GM23248 (cell line): ENCODE data around the gene BIRC7. TPM values are rescaled to one million over a fixed set of nuclear protein-coding genes. Genes with fewer than 3 reads are reported as not detected.
"Not testable (repeated sequence)": the region's sequence is repeated elsewhere in the genome, so short reads cannot be mapped to it uniquely, and the experiment has no call there.

Experiments
- DNase-seq: peaks from one replicate; pipeline ENCODE4 v3.0.0-alpha.2; 2015
- H2AFZ ChIP-seq: fragments of 200-600 bp; sonication (generic); 2 replicates; pipeline ENCODE4 v1.6.1; 2016; ENCODE audit warnings: antibody characterized with exemption
- H3F3A ChIP-seq: fragments of 200-600 bp; sonication (generic); 2 replicates; pipeline ENCODE4 v1.6.1; 2016; ENCODE audit warnings: mild to moderate bottlenecking, antibody characterized with exemption, mixed run types; ENCODE audit not compliant: insufficient read depth
- H3K27ac ChIP-seq: fragments of 200-600 bp; sonication (generic); 2 replicates; pipeline ENCODE4 v1.5.1; 2016; ENCODE audit warnings: mild to moderate bottlenecking
- H3K27me3 ChIP-seq: fragments of 200-600 bp; sonication (generic); replicated peaks from 2 replicates; pipeline ENCODE4 v1.6.1; 2016; ENCODE audit warnings: mild to moderate bottlenecking; ENCODE audit not compliant: insufficient read depth
- H3K36me3 ChIP-seq: fragments of 200-600 bp; sonication (generic); 2 replicates; pipeline ENCODE4 v1.6.1; 2016; ENCODE audit warnings: low read depth, mild to moderate bottlenecking
- H3K4me1 ChIP-seq: fragments of 200-600 bp; sonication (generic); 2 replicates; pipeline ENCODE4 v1.6.1; 2016; ENCODE audit warnings: mild to moderate bottlenecking; ENCODE audit not compliant: insufficient read depth
- H3K4me2 ChIP-seq: fragments of 200-600 bp; sonication (generic); one replicate; pipeline ENCODE4 v1.6.1; 2016; ENCODE audit warnings: mild to moderate bottlenecking; ENCODE audit not compliant: unreplicated experiment
- H3K4me3 ChIP-seq: fragments of 200-600 bp; sonication (generic); 2 replicates; pipeline ENCODE4 v1.5.1; 2016; ENCODE audit warnings: mild to moderate bottlenecking
- H3K79me2 ChIP-seq: fragments of 200-600 bp; sonication (generic); 2 replicates; pipeline ENCODE4 v1.6.1; 2016; ENCODE audit warnings: mild to moderate bottlenecking; ENCODE audit not compliant: insufficient read depth
- H3K9ac ChIP-seq: fragments of 200-600 bp; sonication (generic); 2 replicates; pipeline ENCODE4 v1.6.1; 2016; ENCODE audit warnings: mild to moderate bottlenecking
- H3K9me2 ChIP-seq: fragments of 200-600 bp; sonication (generic); 2 replicates; pipeline ENCODE4 v1.6.1; 2016; ENCODE audit warnings: mixed run types, mild to moderate bottlenecking, moderate library complexity; ENCODE audit not compliant: insufficient read depth
- H3K9me3 ChIP-seq: fragments of 200-600 bp; sonication (generic); one replicate; pipeline ENCODE4 v1.6.1; 2017; ENCODE audit warnings: low read depth
- H4K20me1 ChIP-seq: fragments of 200-600 bp; sonication (generic); 2 replicates; pipeline ENCODE4 v1.6.0; 2016; ENCODE audit not compliant: insufficient read depth
- EZH2 ChIP-seq: fragments of 200-600 bp; sonication (generic); IDR thresholded peaks from 2 replicates; pipeline ENCODE4 v1.6.1; 2018; ENCODE audit warnings: antibody characterized with exemption, mild to moderate bottlenecking; ENCODE audit not compliant: insufficient read depth, poor library complexity, severe bottlenecking
- EZH2phosphoT487 ChIP-seq: fragments of 200-600 bp; sonication (generic); IDR thresholded peaks from 2 replicates; pipeline ENCODE4 v1.6.1; 2018; ENCODE audit warnings: antibody characterized with exemption, moderate library complexity, mild to moderate bottlenecking, low read depth; ENCODE audit not compliant: insufficient read depth
- WGBS, 2 experiments: methylation state at CpG; one replicate each; pipeline ENCODE4 v1.1.6; 2015 to 2017; ENCODE audit warnings: low lambda C conversion rate in 2 of 2, low coverage in 1 of 2; ENCODE audit errors: missing lambda C conversion rate in 2 of 2; 5-methylcytosine and 5-hydroxymethylcytosine counted together
- in situ Hi-C: fragments of 300-500 bp; cut with MboI; formaldehyde crosslinking; loops from 2 replicates; pipeline ENCODE4 v1.15.0; 2020
- polyA plus RNA-seq: library from polyadenylated mRNA; unstranded; fragments of >200 nt; fragmentation: Nextera tagmentation; extraction: Ambion mirVana; gene quantifications from 2 replicates; pipeline ENCODE4 v1.2.1, GENCODE V29; 2016
- total RNA-seq: library from RNA; depleted of rRNA; stranded (reverse); fragments of >200 nt; shearing (Covaris generic); gene quantifications from 2 replicates; pipeline ENCODE4 v1.2.3, GENCODE V29; 2014

The BIRC7 gene
- total and polyA plus RNA-seq, 2 experiments from 2014 or later: not detected

DNA sequence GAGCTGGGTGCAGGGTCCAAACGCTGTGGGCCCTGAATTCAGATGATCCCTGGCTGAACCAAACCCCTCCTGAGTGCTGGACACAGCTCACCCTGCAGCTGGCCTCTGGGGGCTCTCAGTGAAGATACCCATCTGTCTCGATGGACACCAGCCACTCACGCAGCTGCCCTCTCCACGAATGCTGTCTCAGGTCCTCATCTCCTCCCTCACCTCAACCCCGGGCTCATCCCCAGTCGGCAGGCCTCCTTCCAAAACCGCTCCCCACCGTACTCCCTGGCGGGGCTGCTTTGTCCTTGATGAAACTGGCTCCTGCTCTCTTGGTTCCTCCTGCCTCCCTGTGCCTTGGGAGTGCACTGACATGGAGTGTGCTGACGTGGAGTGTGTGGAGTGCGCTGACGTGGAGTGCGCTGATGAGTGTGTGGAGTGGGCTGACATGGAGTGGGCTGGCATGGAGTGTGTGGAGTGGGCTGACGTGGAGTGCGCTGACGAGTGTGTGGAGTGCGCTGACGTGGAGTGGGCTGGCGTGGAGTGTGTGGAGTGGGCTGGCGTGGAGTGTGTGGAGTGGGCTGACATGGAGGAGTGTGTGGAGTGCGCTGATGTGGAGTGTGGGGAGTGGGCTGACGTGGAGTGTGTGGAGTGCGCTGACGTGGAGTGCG is 15.7 kb upstream of the BIRC7 start:
- no peak overlapping the region for H2AFZ ChIP-seq
- WGBS, 2 experiments: 53 to 56% methylated on average over 25 of the region's 25 CpGs
- H3K79me2 ChIP-seq: peaks cover 7% of the 10 kb centered on the region
- H4K20me1 ChIP-seq: no peaks in the 10 kb centered on the region
- H3F3A ChIP-seq: no peaks in the 10 kb centered on the region
- H3K4me1 ChIP-seq: 0 out of 2 replicates have a peak, but pooled peaks cover 3% of the 10 kb centered on the region
- H3K4me3 ChIP-seq: no peak overlapping the region
- no peak overlapping the region for H3K4me2 ChIP-seq
- TF ChIP-seq EZH2 (no peak), EZH2phosphoT487 (no peak)
- no peaks in the 10 kb centered on the region for H3K36me3 ChIP-seq
- H3K27me3 ChIP-seq: peaks cover 9% of the 10 kb centered on the region; the same call in 1 of the 2 replicates
- H3K9ac ChIP-seq: no peak overlapping the region
- DNase-seq: no peak
- in situ Hi-C loops: no loop called here
- H3K27ac ChIP-seq: no peak overlapping the region
- H3K9me3 ChIP-seq: no peaks in the 10 kb centered on the region
- H3K9me2 ChIP-seq: no peaks in the 10 kb centered on the region

GRCh38 chr20:63220696-63221399 is 14.9 kb upstream of the BIRC7 start:
- H2AFZ ChIP-seq: no peak overlapping the region
- no peaks in the 10 kb centered on the region for H4K20me1 ChIP-seq
- 0 out of 2 replicates have a peak, but pooled peaks cover 3% of the 10 kb centered on the region for H3K4me1 ChIP-seq
- H3K36me3 ChIP-seq: no peaks in the 10 kb centered on the region
- DNase-seq: no peak
- WGBS, 2 experiments: 19 to 24% methylated on average over 9 of the region's 9 CpGs
- peaks cover 9% of the 10 kb centered on the region; the same call in 1 of the 2 replicates for H3K27me3 ChIP-seq
- H3K4me2 ChIP-seq: no peak overlapping the region
- in situ Hi-C loops: no loop called here
- TF ChIP-seq EZH2phosphoT487 (no peak), EZH2 (no peak)
- no peak overlapping the region for H3K4me3 ChIP-seq
- H3F3A ChIP-seq: no peaks in the 10 kb centered on the region
- H3K9ac ChIP-seq: no peak overlapping the region
- no peaks in the 10 kb centered on the region for H3K9me3 ChIP-seq
- H3K27ac ChIP-seq: no peak overlapping the region
- no peaks in the 10 kb centered on the region for H3K79me2 ChIP-seq
- no peaks in the 10 kb centered on the region for H3K9me2 ChIP-seq

DNA sequence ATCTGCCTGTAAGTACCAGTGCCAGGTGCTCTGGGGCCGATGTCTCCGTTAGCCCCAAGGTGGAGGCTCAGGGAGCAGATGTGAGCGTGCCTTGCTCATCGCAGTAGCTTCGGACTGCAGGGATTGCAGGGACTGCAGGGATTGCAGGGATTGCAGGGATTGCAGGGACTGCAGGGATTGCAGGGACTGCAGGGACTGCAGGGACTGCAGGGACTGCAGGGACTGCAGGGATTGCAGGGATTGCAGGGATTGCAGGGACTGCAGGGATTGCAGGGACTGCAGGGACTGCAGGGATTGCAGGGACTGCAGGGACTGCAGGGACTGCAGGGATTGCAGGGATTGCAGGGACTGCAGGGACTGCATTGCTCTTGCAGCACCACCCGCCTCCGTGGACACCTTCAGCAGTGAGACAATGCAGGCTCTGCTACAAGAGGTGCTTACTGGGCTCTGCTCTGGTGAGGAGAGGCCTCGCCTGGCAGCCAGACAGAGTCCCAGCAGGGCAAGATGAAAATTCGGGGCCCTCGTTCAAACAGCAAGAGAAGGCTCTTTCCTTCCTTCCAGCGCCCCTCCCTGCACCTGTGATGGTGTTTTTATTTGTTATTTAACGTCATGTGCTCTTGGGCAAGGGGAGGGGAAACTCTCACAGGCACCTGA is 14.2 kb upstream of the BIRC7 start:
- H3K9ac ChIP-seq, H4K20me1 ChIP-seq, DNase-seq, H3K36me3 ChIP-seq, H3K4me1 ChIP-seq, H3F3A ChIP-seq, H3K4me2 ChIP-seq, H2AFZ ChIP-seq, H3K27ac ChIP-seq, H3K27me3 ChIP-seq, H3K9me2 ChIP-seq, H3K9me3 ChIP-seq, in situ Hi-C loops, H3K79me2 ChIP-seq, H3K4me3 ChIP-seq: not testable (repeated sequence)
- 44 to 49% methylated on average over 12 of the region's 12 CpGs for WGBS, 2 experiments

- Histone ChIP-seq H4K20me1 (no peaks in the 10 kb centered on the region), H3K4me2 (no peak overlapping the region), H3K27me3 (peaks cover 9% of the 10 kb centered on the region; the same call in 1 of the 2 replicates), H3K79me2 (no peaks in the 10 kb centered on the region), H3K9me2 (no peaks in the 10 kb centered on the region), H3K27ac (no peak overlapping the region), H3K9ac (no peak overlapping the region), H3F3A (no peaks in the 10 kb centered on the region), H2AFZ (no peak overlapping the region), H3K4me1 (no peaks in the 10 kb centered on the region), H3K4me3 (no peak overlapping the region), H3K36me3 (no peaks in the 10 kb centered on the region), H3K9me3 (no peaks in the 10 kb centered on the region)
- DNase-seq: no peak
- in situ Hi-C loops: no loop called here
- WGBS, 2 experiments: 32 to 42% methylated on average over 6 to 7 of the region's 7 CpGs
- no peak for TF ChIP-seq EZH2
- no peak for TF ChIP-seq EZH2phosphoT487
Measured at GRCh38 chr20:63222541-63222940, 13.2 kb upstream of the BIRC7 start.
